K562 (cell line): ENCODE measurements around the gene NBEAL2. TPM values are rescaled to one million over a fixed set of nuclear protein-coding genes. Genes with fewer than 3 reads are reported as not detected.
A peak's percentile ranks its signal among the peaks of the same experiment; 100 is the strongest.

ENCODE experiments used
- ELF2 ChIP-seq: fragments of 250-450 bp; sonication (Bioruptor Pico); IDR thresholded peaks from 2 replicates; pipeline ENCODE4 v1.5.0; 2021; ENCODE audit warnings: mild to moderate bottlenecking
- GATAD2A ChIP-seq: fragments of 450-650 bp; IDR thresholded peaks from 2 replicates; pipeline ENCODE4 v1.6.1; 2017
- PML ChIP-seq: IDR thresholded peaks from 2 replicates; pipeline ENCODE4 v1.6.1; 2012; ENCODE audit warnings: low read length, inconsistent platforms
- POLR2AphosphoS5 ChIP-seq: IDR thresholded peaks from 2 replicates; pipeline ENCODE4 v1.6.1; 2011; ENCODE audit warnings: mild to moderate bottlenecking, low read depth, low read length, moderate library complexity; ENCODE audit not compliant: control insufficient read depth, insufficient read depth
- RBM25 ChIP-seq: fragments of 200-400 bp; formaldehyde crosslinking; IDR thresholded peaks from 2 replicates; pipeline ENCODE4 v1.6.1; 2018; ENCODE audit warnings: low read length, low read depth, moderate library complexity; ENCODE audit not compliant: severe bottlenecking
- TAF9B ChIP-seq: fragments of 450-650 bp; IDR thresholded peaks from 2 replicates; pipeline ENCODE4 v1.6.1; 2018; ENCODE audit warnings: mild to moderate bottlenecking; ENCODE audit not compliant: partially characterized antibody
- TFE3 ChIP-seq: fragments of 450-650 bp; formaldehyde crosslinking; IDR thresholded peaks from 2 replicates; pipeline ENCODE4 v1.4.0; 2020; ENCODE audit warnings: mild to moderate bottlenecking, mixed read lengths
- polyA plus RNA-seq, 8 experiments: library from polyadenylated mRNA; depleted of rRNA in 4 of 8; stranded (reverse) in 5 of 8; unstranded in 3 of 8; fragments of >200 nt; fragmentation: Nextera tagmentation in 2 of 8; fragmentation: Illumina TruSeq in 1 of 8; extraction: Ambion mirVana in 2 of 8; extraction: Trizol in 1 of 8; gene quantifications; 2 replicates each; pipeline versions ENCODE4 v1.2.1 to v1.2.3, GENCODE V29; 2011 to 2014; ENCODE audit warnings: inconsistent platforms in 1 of 8, missing spikeins in 1 of 8
- total RNA-seq, 7 experiments: library from RNA; depleted of rRNA in 6 of 7; stranded (reverse); fragments of >200 nt in 6 of 7; fragmentation: Illumina TruSeq in 2 of 7; extraction: Trizol in 2 of 7; gene quantifications; 2 replicates each; pipeline versions ENCODE4 v1.2.1 to v1.2.3, GENCODE V29; 2011 to 2021; ENCODE audit warnings: low replicate concordance in 1 of 7
- TF ChIP-seq, protein P1 (sequence below): fragments of 450-650 bp; conservative IDR thresholded peaks from 2 replicates; pipeline ENCODE4 v1.6.1; 2016; ENCODE audit warnings: missing genetic modification characterization, low read depth, mild to moderate bottlenecking, control low read depth, missing compliant biosample characterization
- TF ChIP-seq, protein P2 (sequence below): fragments of 450-650 bp; IDR thresholded peaks from 2 replicates; pipeline ENCODE4 v1.6.1; 2016; ENCODE audit warnings: missing biosample characterization, missing genetic modification characterization

NBEAL2 gene
- total and polyA plus RNA-seq, 9 of the 15 experiments (the other 6 are each of a cell fraction or from before 2014, with no cell fraction given): 0.06 to 114 (median 29.6) TPM

GRCh38 chr3:46991406-46992165 is 12.1 kb downstream of the NBEAL2 start (continued):
- TF ChIP-seq, protein P1, sequence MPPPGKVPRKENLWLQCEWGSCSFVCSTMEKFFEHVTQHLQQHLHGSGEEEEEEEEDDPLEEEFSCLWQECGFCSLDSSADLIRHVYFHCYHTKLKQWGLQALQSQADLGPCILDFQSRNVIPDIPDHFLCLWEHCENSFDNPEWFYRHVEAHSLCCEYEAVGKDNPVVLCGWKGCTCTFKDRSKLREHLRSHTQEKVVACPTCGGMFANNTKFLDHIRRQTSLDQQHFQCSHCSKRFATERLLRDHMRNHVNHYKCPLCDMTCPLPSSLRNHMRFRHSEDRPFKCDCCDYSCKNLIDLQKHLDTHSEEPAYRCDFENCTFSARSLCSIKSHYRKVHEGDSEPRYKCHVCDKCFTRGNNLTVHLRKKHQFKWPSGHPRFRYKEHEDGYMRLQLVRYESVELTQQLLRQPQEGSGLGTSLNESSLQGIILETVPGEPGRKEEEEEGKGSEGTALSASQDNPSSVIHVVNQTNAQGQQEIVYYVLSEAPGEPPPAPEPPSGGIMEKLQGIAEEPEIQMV (tag): no peak
- TF ChIP-seq GATAD2A (no peak), PML (no peak), TAF9B (no peak), RBM25 (no peak), ELF2 (CRISPR knock-in tag) (no peak), POLR2AphosphoS5 (peak; percentile 25; the same call in 1 of the 2 replicates), TFE3 (CRISPR knock-in tag) (no peak)
- TF ChIP-seq, protein P2, sequence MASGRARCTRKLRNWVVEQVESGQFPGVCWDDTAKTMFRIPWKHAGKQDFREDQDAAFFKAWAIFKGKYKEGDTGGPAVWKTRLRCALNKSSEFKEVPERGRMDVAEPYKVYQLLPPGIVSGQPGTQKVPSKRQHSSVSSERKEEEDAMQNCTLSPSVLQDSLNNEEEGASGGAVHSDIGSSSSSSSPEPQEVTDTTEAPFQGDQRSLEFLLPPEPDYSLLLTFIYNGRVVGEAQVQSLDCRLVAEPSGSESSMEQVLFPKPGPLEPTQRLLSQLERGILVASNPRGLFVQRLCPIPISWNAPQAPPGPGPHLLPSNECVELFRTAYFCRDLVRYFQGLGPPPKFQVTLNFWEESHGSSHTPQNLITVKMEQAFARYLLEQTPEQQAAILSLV (tag): no peak
